ENCODE data around the gene NAA38.

Gene NAA38

DNA sequence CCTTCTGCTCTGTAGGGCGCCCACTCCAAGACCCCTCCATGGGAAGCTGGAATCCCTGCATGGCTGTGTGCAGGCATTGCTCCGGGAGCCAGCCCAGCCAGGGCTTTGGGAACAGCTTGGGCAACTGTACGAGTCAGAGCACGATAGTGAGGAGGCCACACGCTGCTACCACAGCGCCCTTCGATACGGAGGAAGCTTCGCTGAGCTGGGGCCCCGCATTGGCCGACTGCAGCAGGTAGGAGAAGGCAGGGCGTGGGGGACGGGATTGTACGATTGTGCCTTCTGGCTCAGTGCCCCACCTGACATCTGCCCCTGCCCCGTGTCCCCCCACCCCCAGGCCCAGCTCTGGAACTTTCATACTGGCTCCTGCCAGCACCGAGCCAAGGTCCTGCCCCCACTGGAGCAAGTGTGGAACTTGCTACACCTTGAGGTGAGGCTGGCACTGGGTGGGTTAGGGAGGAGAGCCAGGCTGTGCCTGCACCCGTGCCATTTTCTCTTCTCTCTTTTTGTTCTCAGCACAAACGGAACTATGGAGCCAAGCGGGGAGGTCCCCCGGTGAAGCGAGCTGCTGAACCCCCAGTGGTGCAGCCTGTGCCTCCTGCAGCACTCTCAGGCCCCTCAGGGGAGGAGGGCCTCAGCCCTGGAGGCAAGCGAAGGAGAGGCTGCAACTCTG is 11.2 kb downstream of the NAA38 start:
- TF ChIP-seq, protein P1, sequence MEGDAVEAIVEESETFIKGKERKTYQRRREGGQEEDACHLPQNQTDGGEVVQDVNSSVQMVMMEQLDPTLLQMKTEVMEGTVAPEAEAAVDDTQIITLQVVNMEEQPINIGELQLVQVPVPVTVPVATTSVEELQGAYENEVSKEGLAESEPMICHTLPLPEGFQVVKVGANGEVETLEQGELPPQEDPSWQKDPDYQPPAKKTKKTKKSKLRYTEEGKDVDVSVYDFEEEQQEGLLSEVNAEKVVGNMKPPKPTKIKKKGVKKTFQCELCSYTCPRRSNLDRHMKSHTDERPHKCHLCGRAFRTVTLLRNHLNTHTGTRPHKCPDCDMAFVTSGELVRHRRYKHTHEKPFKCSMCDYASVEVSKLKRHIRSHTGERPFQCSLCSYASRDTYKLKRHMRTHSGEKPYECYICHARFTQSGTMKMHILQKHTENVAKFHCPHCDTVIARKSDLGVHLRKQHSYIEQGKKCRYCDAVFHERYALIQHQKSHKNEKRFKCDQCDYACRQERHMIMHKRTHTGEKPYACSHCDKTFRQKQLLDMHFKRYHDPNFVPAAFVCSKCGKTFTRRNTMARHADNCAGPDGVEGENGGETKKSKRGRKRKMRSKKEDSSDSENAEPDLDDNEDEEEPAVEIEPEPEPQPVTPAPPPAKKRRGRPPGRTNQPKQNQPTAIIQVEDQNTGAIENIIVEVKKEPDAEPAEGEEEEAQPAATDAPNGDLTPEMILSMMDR (IDR thresholded peaks at IDR 0.05; ENCODE audit: low read depth, low read length, missing control alignments): no peak
- DNase-seq (ENCODE audit: low read depth): no peak
- H3K4me3 ChIP-seq (ENCODE audit: low read depth, low read length): no peak overlapping the region

DNA sequence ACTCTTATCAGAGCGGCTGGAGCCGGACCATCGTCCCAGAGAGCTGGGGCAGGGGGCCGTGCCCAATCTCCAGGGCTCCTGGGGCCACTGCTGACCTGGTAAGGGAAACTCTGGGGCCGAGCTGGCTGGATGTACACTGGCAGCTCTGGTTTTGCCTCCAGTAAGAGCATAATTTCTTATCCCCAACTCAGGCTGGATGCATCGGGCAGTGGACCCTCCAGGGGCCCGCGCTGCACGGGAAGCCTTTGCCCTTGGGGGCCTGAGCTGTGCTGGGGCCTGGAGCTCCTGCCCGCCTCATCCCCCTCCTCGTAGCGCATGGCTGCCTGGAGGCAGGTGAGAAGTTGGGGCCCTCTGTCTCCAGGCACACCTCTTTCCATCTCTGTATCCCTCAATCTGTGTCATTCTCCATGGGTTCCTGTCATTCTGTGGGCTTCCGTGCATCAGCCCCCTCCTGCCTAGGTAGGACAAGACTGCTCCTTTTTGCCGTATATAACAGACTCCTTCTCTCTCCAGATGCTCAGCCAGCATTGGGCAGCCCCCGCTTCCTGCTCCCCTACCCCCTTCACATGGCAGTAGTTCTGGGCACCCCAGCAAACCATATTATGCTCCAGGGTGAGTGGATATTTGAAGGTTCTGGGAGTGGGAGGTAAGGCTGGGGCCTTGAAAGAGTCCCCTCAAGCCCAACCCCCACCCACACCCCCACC is 11.8 kb downstream of the NAA38 start:
- H3K4me3 ChIP-seq (ENCODE audit: low read depth, low read length): peak overlapping the region; percentile 72
- TF ChIP-seq, protein P1 (IDR thresholded peaks at IDR 0.05; ENCODE audit: low read depth, low read length, missing control alignments): no peak
- DNase-seq (ENCODE audit: low read depth): no peak

DNA sequence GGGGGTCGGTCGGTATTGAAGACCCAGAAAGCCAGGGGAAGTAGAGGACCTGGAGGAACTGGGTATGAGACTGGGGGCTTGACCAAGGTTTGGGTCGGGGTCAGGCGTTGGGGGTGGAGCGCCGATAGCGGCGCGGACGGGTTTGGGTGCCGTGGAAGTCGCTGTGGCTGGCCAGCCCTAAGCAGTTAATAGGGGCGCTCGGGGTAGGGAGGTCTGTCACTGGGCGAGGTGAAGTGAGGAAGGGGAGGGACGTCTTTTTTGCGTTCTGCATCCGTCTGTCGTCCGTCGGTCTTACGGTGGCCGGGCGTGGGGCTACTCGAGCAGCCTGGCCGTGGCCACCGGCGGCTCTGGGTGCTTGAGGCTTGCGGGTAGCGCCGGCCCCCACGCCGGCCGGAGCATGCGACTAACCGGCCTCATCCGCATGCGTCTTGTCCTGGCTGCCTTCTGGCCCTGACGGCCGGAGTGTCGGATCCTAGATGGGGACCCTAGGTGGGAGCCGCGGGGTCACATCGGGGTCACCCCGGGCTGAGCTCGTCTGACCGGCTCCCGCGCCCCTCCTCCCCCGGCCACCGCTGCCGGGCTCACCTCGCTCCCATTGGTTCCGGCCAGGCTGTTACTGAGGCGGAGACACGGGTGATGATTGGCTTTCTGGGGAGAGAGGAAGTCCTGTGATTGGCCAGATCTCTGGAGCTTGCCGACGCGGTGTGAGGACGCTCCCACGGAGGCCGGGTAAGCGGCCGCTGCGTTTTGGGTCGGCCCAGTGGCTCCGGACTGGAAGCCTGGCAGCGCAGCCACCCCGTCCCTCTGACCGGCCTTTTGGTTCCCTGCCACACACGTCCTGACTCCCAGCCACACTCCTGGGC is 12.8 kb downstream of the NAA38 start:
- peak; percentile 85 for DNase-seq (ENCODE audit: low read depth)
- H3K4me3 ChIP-seq (ENCODE audit: low read depth, low read length): peak overlapping the region; percentile 72
- TF ChIP-seq, protein P1 (IDR thresholded peaks at IDR 0.05; ENCODE audit: low read depth, low read length, missing control alignments): no peak

DNA sequence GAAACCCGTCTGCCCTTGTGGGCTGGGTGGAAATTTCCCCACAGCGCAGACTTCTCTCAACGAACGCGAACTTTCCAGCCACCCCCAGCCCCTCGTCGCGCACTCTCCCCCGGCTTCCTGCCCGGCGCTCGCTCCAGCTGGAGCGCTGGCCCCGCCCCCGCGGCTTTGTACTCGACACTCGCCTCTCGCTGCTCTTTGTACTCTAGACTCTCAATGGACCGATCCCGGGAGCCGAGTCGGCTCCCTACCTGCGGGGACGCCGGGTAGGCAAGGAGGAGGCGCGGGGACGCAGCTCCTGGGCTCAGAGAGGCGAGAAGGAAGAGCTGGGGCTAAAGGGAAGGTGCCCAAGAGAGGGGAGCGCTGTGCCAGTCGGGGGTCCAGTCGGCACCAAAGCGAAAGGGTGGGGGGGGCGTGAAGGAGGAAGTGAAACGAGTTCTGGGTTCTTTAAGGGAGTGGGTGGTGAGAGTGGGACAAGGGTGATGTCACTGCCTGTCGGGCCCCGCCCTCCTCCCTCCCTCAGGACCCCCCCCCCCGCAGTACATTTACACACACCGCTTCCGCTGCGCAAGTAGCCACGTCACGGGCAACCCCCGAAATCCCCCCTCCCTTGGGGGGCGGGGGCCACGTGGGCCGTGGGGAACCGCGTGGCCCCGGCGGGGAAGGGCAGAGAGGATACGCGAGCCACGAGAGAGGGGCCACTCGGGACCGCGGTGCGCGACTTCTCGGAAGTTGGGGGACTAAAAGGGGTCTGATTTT is 13.6 kb downstream of the NAA38 start:
- TF ChIP-seq, protein P1 (IDR thresholded peaks at IDR 0.05; ENCODE audit: low read depth, low read length, missing control alignments): no peak
- DNase-seq (ENCODE audit: low read depth): peak; percentile 87
- H3K4me3 ChIP-seq (ENCODE audit: low read depth, low read length): peak overlapping the region; percentile 82

DNA sequence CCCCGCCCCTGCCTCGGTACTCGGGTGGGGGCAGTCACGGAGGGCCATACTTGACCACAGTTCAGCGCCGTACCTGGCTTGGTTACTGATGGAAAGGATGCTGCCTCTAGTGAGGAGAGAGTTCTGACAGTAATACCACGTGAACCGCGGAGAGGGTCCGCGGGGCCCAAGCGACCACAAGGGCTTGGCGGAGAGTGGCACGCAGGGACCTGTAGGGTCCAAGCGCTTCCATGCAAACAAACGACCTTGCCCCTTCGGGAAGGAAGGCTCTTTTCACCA is 14.2 kb downstream of the NAA38 start:
- TF ChIP-seq, protein P1 (IDR thresholded peaks at IDR 0.05; ENCODE audit: low read depth, low read length, missing control alignments): no peak
- H3K4me3 ChIP-seq (ENCODE audit: low read depth, low read length): peak overlapping the region; percentile 82
- DNase-seq (ENCODE audit: low read depth): no peak

DNA sequence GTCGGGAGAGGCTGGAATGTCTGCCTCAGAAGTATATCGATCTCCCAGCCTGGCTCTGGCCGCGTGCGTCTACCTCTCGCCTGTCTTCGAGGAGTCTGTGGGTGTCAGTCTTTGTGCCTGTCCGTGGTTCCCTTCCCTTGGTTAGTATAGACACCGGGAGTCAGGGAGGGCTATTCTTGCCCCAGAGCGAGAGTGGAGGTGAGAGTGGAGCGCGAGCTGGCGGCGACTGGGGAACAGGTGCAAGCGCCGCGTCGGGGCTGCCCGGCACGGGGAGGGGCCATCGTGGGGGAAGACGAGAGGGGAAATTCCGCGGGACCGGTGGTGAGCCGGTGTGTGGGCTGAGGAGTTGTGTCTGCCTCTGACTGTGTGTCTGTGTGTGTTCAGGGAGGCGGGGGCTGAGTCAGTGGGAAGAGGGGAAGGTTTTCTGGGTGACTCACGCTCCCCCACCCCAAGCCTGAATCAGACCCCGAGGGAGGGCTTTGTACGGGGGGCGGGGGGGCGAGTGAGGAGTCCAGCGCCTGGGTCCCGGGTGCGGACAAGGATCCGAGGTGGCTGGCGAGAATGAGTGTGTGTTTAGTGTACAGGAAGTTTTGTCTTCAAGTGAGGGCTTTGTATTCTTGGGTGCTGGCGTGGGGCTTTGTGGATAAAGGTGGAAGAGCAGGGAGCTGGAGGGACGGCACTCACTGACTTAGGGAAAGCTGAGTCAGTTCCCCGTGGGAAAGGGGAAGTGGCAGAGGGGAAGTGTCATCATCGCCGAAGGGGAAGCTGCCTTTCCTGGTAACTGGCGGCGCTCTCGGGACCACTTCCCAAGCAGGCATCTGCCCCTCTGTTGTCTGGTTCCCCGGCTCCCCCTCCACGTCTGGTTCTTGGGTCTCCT is 14.7 kb downstream of the NAA38 start:
- H3K4me3 ChIP-seq (ENCODE audit: low read depth, low read length): peak overlapping the region; percentile 82
- TF ChIP-seq, protein P1 (IDR thresholded peaks at IDR 0.05; ENCODE audit: low read depth, low read length, missing control alignments): no peak
- peak; percentile 74 for DNase-seq (ENCODE audit: low read depth)
